H1 (cell line): ENCODE data around the gene LCE1F. TPM values are rescaled to one million over a fixed set of nuclear protein-coding genes. Genes with fewer than 3 reads are reported as not detected.

Source experiments
- CTCF ChIA-PET: fragments of 300-600 bp; sonication (Branson Sonifier 250); formaldehyde crosslinking; loops from one replicate; lab custom pipeline; 2021; ENCODE audit not compliant: partially characterized antibody; lab: Charles Lee
- POLR2A ChIA-PET: fragments of 300-600 bp; sonication (Branson Sonifier 250); formaldehyde crosslinking; loops from one replicate; lab custom pipeline; 2021; ENCODE audit warnings: inconsistent platforms; ENCODE audit not compliant: partially characterized antibody; lab: Charles Lee
- DNase-seq, 2 experiments: peaks; one replicate each; pipeline versions ENCODE4 v3.0.0 to v3.0.0-alpha.2; 2010 to 2022; ENCODE audit warnings: low spot score in 2 of 2, low read depth in 1 of 2, mixed read lengths in 1 of 2
- FAIRE-seq: peaks from 2 replicates; lab custom pipeline; 2011; peaks lifted over from hg19 to GRCh38; lab: Jason Lieb, UNC
- H2AFZ ChIP-seq: 2 replicates; pipeline ENCODE4 v1.8.1; 2012; ENCODE audit warnings: low read length, inconsistent platforms
- H2AK5ac ChIP-seq: 2 replicates; pipeline ENCODE4 v1.6.1; 2013; ENCODE audit warnings: low read depth, low read length
- H2BK120ac ChIP-seq: replicated peaks from 2 replicates; pipeline ENCODE3; 2013; ENCODE audit warnings: low read depth, low read length, inconsistent platforms
- H2BK12ac ChIP-seq: 2 replicates; pipeline ENCODE4 v1.6.1; 2013; ENCODE audit warnings: low read depth, low read length
- H2BK15ac ChIP-seq: 2 replicates; pipeline ENCODE4 v1.6.1; 2013; ENCODE audit warnings: low read length
- H2BK20ac ChIP-seq: 2 replicates; pipeline ENCODE4 v1.6.1; 2013; ENCODE audit warnings: low read length
- H2BK5ac ChIP-seq: 2 replicates; pipeline ENCODE4 v1.6.1; 2013; ENCODE audit warnings: low read depth, low read length
- H3K14ac ChIP-seq: 2 replicates; pipeline ENCODE4 v1.6.1; 2013; ENCODE audit warnings: inconsistent platforms; ENCODE audit not compliant: insufficient read length
- H3K18ac ChIP-seq: 2 replicates; pipeline ENCODE4 v1.6.1; 2013; ENCODE audit warnings: low read length; ENCODE audit errors: extremely low read depth
- H3K23ac ChIP-seq: 2 replicates; pipeline ENCODE4 v1.6.1; 2013; ENCODE audit warnings: inconsistent platforms; ENCODE audit not compliant: insufficient read length
- H3K23me2 ChIP-seq: 2 replicates; pipeline ENCODE4 v1.6.1; 2013; ENCODE audit warnings: low read depth, low read length
- H3K27ac ChIP-seq: 2 replicates; pipeline ENCODE4 v1.6.1; 2011; ENCODE audit warnings: low read depth, low read length, inconsistent platforms
- H3K27me3 ChIP-seq, 4 experiments: replicated peaks in 1 of 4; 1 replicate in 1 of 4; 2 replicates in 3 of 4; pipeline versions ENCODE4 v1.6.1 to v1.8.1; 2011 to 2013; ENCODE audit warnings: low read length in 3 of 4, mild to moderate bottlenecking in 3 of 4, inconsistent platforms in 2 of 4, mixed read lengths in 2 of 4, moderate library complexity in 1 of 4; ENCODE audit not compliant: control insufficient read depth in 3 of 4, insufficient read depth in 3 of 4; ENCODE audit errors: extremely low read depth in 1 of 4
- H3K36me3 ChIP-seq, 4 experiments: 2 replicates each; pipeline versions ENCODE4 v1.6.1 to v1.8.1; 2011 to 2013; ENCODE audit warnings: mild to moderate bottlenecking in 4 of 4, low read length in 3 of 4, moderate library complexity in 2 of 4, control low read depth in 1 of 4, inconsistent platforms in 1 of 4; ENCODE audit not compliant: insufficient read depth in 4 of 4, control insufficient read depth in 2 of 4
- H3K4ac ChIP-seq: replicated peaks from 2 replicates; pipeline ENCODE3; 2013; ENCODE audit warnings: low read length, low read depth, mixed read lengths, inconsistent platforms; ENCODE audit not compliant: insufficient read length
- H3K4me1 ChIP-seq, 4 experiments: replicated peaks in 1 of 4; 1 replicate in 1 of 4; 2 replicates in 3 of 4; pipeline versions ENCODE4 v1.6.1 to v1.8.1; 2011 to 2013; ENCODE audit warnings: low read length in 3 of 4, inconsistent platforms in 2 of 4, mixed read lengths in 1 of 4; ENCODE audit not compliant: insufficient read depth in 4 of 4, control insufficient read depth in 3 of 4
- H3K4me2 ChIP-seq, 2 experiments: 2 replicates each; pipeline versions ENCODE4 v1.6.1 to v1.8.1; 2011 to 2013; ENCODE audit warnings: low read depth in 2 of 2, low read length in 2 of 2, control low read depth in 1 of 2, inconsistent platforms in 1 of 2, mild to moderate bottlenecking in 1 of 2; ENCODE audit not compliant: insufficient read depth in 1 of 2
- H3K4me3 ChIP-seq, 4 experiments: fragments of 200-600, 300-600 bp in 1 of 4; sonication (generic), shearing (Covaris generic), sonication (Bioruptor Twin) in 1 of 4; 2 replicates each; pipeline versions ENCODE4 v1.5.1 to v1.8.1; 2011 to 2016; ENCODE audit warnings: low read length in 4 of 4, low read depth in 3 of 4, control low read depth in 2 of 4, inconsistent platforms in 2 of 4, mild to moderate bottlenecking in 2 of 4, mixed read lengths in 1 of 4, moderate library complexity in 1 of 4; ENCODE audit not compliant: insufficient read depth in 2 of 4; ENCODE audit errors: extremely low read depth in 1 of 4
- H3K56ac ChIP-seq: replicated peaks from 2 replicates; pipeline ENCODE3; 2013; ENCODE audit warnings: low read depth, mild to moderate bottlenecking, mixed read lengths, low read length, inconsistent platforms; ENCODE audit not compliant: insufficient read length
- H3K79me1 ChIP-seq: 2 replicates; pipeline ENCODE4 v1.6.1; 2013; ENCODE audit warnings: low read depth, low read length, control low read depth
- H3K79me2 ChIP-seq, 2 experiments: 2 replicates each; pipeline versions ENCODE4 v1.6.1 to v1.8.1; 2012 to 2013; ENCODE audit warnings: low read length in 2 of 2, mild to moderate bottlenecking in 2 of 2, inconsistent platforms in 1 of 2; ENCODE audit not compliant: insufficient read depth in 2 of 2, control insufficient read depth in 1 of 2
- H3K9ac ChIP-seq, 4 experiments: replicated peaks in 1 of 4; 1 replicate in 1 of 4; 2 replicates in 3 of 4; pipeline versions ENCODE4 v1.6.1 to v1.8.1; 2011 to 2013; ENCODE audit warnings: low read depth in 3 of 4, low read length in 3 of 4, control low read depth in 2 of 4, mild to moderate bottlenecking in 2 of 4, moderate library complexity in 2 of 4, inconsistent platforms in 1 of 4; ENCODE audit errors: extremely low read depth in 1 of 4
- H3K9me3 ChIP-seq, 2 experiments: 2 replicates each; pipeline versions ENCODE4 v1.6.1 to v1.8.1; 2012 to 2013; ENCODE audit warnings: mild to moderate bottlenecking in 2 of 2, moderate library complexity in 2 of 2, control low read depth in 1 of 2, inconsistent platforms in 1 of 2, low read depth in 1 of 2, low read length in 1 of 2, mixed read lengths in 1 of 2; ENCODE audit not compliant: insufficient read depth in 2 of 2
- H4K20me1 ChIP-seq, 2 experiments: replicated peaks in 1 of 2; 2 replicates each; pipeline versions ENCODE3 to v1.8.1; 2011 to 2013; ENCODE audit warnings: inconsistent platforms in 2 of 2, low read length in 2 of 2, mild to moderate bottlenecking in 1 of 2; ENCODE audit not compliant: insufficient read depth in 2 of 2, control insufficient read depth in 1 of 2
- H4K5ac ChIP-seq: 2 replicates; pipeline ENCODE4 v1.6.1; 2013; ENCODE audit warnings: low read length, low read depth, mixed read lengths, inconsistent platforms; ENCODE audit not compliant: insufficient read length
- H4K8ac ChIP-seq: 2 replicates; pipeline ENCODE4 v1.8.0; 2013; ENCODE audit warnings: mild to moderate bottlenecking, moderate library complexity, low read length, inconsistent platforms; ENCODE audit not compliant: insufficient read depth; ENCODE audit errors: extremely low read depth
- H4K91ac ChIP-seq: replicated peaks from 2 replicates; pipeline ENCODE3; 2013; ENCODE audit warnings: low read length, mixed read lengths, inconsistent platforms; ENCODE audit not compliant: insufficient read length
- BCL11A ChIP-seq, 2 experiments: IDR thresholded peaks; one replicate each; pipeline ENCODE4 v1.6.1; 2011; ENCODE audit warnings: low read depth in 2 of 2, low read length in 2 of 2, mild to moderate bottlenecking in 2 of 2
- GABPA ChIP-seq: IDR thresholded peaks from 2 replicates; pipeline ENCODE4 v1.6.1; 2011; ENCODE audit warnings: mild to moderate bottlenecking, low read length, moderate library complexity, borderline replicate concordance; ENCODE audit not compliant: insufficient read depth
- KDM1A ChIP-seq: fragments of 200-600, 300-600 bp; sonication (generic); IDR thresholded peaks from 2 replicates; pipeline ENCODE4 v1.7.1; 2016; ENCODE audit warnings: mild to moderate bottlenecking, low read length, borderline replicate concordance
- SP1 ChIP-seq: IDR thresholded peaks from 2 replicates; pipeline ENCODE4 v1.6.1; 2011; ENCODE audit warnings: low read depth, low read length
- TAF7 ChIP-seq: optimal IDR thresholded peaks from 2 replicates; pipeline ENCODE3; 2011; ENCODE audit warnings: low read depth, mild to moderate bottlenecking, inconsistent platforms, low read length, moderate library complexity, borderline replicate concordance
- WGBS, 2 experiments: shearing (Covaris generic) in 1 of 2; methylation state at CpG; one replicate each; pipeline versions ENCODE4 v1.1.6 to v1.1.7; 2013 to 2015; ENCODE audit warnings: low lambda C conversion rate in 2 of 2, mixed read lengths in 2 of 2, inconsistent platforms in 1 of 2, low coverage in 1 of 2, missing lambda C conversion rate in 1 of 2; ENCODE audit not compliant: insufficient replicate concordance in 2 of 2, insufficient coverage in 1 of 2, insufficient read length in 1 of 2; ENCODE audit errors: extremely low coverage in 1 of 2, missing lambda C conversion rate in 1 of 2; 5-methylcytosine and 5-hydroxymethylcytosine counted together
- polyA plus RNA-seq, 7 experiments: library from polyadenylated mRNA; depleted of rRNA in 3 of 7; stranded (reverse) in 5 of 7; unstranded in 2 of 7; fragments of >200 nt in 5 of 7; fragments of 200-250 nt in 2 of 7; gene quantifications; 1 replicate in 5 of 7; 2 replicates in 1 of 7; 4 replicates in 1 of 7; pipeline versions ENCODE4 v1.2.1 to v1.2.3, GENCODE V29; 2011 to 2013; ENCODE audit warnings: missing spikeins in 2 of 7, mixed read lengths in 2 of 7
- total RNA-seq: library from RNA; stranded (reverse); fragmentation: NEBNext Ultra II Directional; extraction: Animal tissue kit (Norgen Biotek cat#: 25700); gene quantifications from 2 replicates; pipeline ENCODE4 v1.2.1, GENCODE V29; 2021
- TF ChIP-seq, protein P1 (sequence below), 3 experiments: IDR thresholded peaks; 1 replicate in 2 of 3; 2 replicates in 1 of 3; pipeline versions ENCODE4 v1.5.1 to v1.6.1; 2011; ENCODE audit warnings: low read length in 3 of 3, mild to moderate bottlenecking in 3 of 3, inconsistent platforms in 2 of 3, low read depth in 1 of 3, moderate library complexity in 1 of 3; ENCODE audit not compliant: insufficient read depth in 1 of 3; ENCODE audit errors: control extremely low read depth in 1 of 3
- TF ChIP-seq, protein P2 (sequence below): IDR thresholded peaks from 2 replicates; pipeline ENCODE4 v1.6.1; 2012; ENCODE audit warnings: inconsistent platforms

LCE1F gene
- total and polyA plus RNA-seq, 2 of the 8 experiments (the other 6 are each of a cell fraction or from before 2014, with no cell fraction given), result not detected

DNA sequence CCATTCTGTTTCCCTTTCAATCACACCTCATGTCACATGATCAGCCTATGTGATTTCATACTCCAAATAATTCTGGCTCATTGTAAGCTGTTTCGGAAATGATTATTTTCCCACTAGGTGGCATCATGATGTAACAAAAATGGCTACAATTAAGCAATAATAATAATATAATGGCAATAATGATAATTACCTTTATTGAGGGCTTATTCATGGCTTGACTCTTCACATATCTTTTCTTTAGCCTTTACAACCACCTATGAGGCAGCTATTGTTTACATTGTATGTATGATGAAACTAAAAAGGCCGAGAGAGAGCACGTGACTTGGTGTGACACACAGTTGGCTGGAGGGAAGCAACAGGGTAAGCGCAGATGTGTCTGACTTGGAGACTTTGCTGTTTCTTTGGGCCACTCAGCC, 29.6 kb upstream of the LCE1F start:
- CTCF ChIA-PET, result no interaction called here
- no peak overlapping the region for H3K4me3 ChIP-seq
- no peak overlapping the region for H4K91ac ChIP-seq
- TF ChIP-seq GABPA, result no peak
- TF ChIP-seq KDM1A, result no peak
- TF ChIP-seq TAF7, result no peak
- TF ChIP-seq, protein P1, sequence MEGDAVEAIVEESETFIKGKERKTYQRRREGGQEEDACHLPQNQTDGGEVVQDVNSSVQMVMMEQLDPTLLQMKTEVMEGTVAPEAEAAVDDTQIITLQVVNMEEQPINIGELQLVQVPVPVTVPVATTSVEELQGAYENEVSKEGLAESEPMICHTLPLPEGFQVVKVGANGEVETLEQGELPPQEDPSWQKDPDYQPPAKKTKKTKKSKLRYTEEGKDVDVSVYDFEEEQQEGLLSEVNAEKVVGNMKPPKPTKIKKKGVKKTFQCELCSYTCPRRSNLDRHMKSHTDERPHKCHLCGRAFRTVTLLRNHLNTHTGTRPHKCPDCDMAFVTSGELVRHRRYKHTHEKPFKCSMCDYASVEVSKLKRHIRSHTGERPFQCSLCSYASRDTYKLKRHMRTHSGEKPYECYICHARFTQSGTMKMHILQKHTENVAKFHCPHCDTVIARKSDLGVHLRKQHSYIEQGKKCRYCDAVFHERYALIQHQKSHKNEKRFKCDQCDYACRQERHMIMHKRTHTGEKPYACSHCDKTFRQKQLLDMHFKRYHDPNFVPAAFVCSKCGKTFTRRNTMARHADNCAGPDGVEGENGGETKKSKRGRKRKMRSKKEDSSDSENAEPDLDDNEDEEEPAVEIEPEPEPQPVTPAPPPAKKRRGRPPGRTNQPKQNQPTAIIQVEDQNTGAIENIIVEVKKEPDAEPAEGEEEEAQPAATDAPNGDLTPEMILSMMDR (IDR thresholded peaks at IDR 0.05; ENCODE audit: control extremely low read depth in 1 of 3, insufficient read depth in 1 of 3, low read depth in 1 of 3, low read length in 3 of 3), result no peak
- no peak for TF ChIP-seq SP1
- no peak for TF ChIP-seq BCL11A (IDR thresholded peaks at IDR 0.05; ENCODE audit: low read depth in 2 of 2, low read length in 2 of 2)
- TF ChIP-seq, protein P2, sequence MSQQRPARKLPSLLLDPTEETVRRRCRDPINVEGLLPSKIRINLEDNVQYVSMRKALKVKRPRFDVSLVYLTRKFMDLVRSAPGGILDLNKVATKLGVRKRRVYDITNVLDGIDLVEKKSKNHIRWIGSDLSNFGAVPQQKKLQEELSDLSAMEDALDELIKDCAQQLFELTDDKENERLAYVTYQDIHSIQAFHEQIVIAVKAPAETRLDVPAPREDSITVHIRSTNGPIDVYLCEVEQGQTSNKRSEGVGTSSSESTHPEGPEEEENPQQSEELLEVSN, result no peak
- TF ChIP-seq, all 59 proteins: peak for 0
- H3K18ac ChIP-seq, result no peak overlapping the region
- no peaks in the 10 kb centered on the region for H3K79me2 ChIP-seq
- H3K79me1 ChIP-seq, result no peaks in the 10 kb centered on the region
- no peaks in the 10 kb centered on the region for H4K20me1 ChIP-seq
- H3K56ac ChIP-seq, result no peak overlapping the region
- WGBS, 2 experiments, result 86% methylated on average over 4 of the region's 4 CpGs; no CpG with 5 or more reads in 1 of the 2 experiments
- H3K4ac ChIP-seq, result no peak overlapping the region
- no peak overlapping the region for H4K8ac ChIP-seq
- peaks cover 79 to 87% of the 10 kb centered on the region in 2 experiments for H3K9me3 ChIP-seq
- H2AK5ac ChIP-seq, result no peak overlapping the region
- no peak for DNase-seq
- no peak overlapping the region for H3K14ac ChIP-seq
- H2BK20ac ChIP-seq, result no peak overlapping the region
- H3K27ac ChIP-seq, result no peak overlapping the region
- no peaks in the 10 kb centered on the region for H3K23me2 ChIP-seq
- no peak overlapping the region for H2AFZ ChIP-seq
- POLR2A ChIA-PET, result no interaction called here
- H2BK120ac ChIP-seq, result no peak overlapping the region
- H2BK5ac ChIP-seq, result no peak overlapping the region
- H3K23ac ChIP-seq, result no peak overlapping the region
- no peaks in the 10 kb centered on the region; a peak in 1 of 8 replicates for H3K36me3 ChIP-seq
- H2BK15ac ChIP-seq, result no peak overlapping the region
- no peak overlapping the region for H3K4me2 ChIP-seq
- no peaks in the 10 kb centered on the region for H3K27me3 ChIP-seq
- no peak overlapping the region for H3K9ac ChIP-seq
- no peak overlapping the region for H4K5ac ChIP-seq
- no peak overlapping the region for H2BK12ac ChIP-seq
- FAIRE-seq, result no peak
- no peaks in the 10 kb centered on the region for H3K4me1 ChIP-seq
